Spleen (tissue), 7 donors: ENCODE data around the gene GBX2.

ENCODE experiments used
- POLR2A ChIP-seq, 3 donors: fragments of 450-650 bp; IDR thresholded peaks; one replicate each; pipeline ENCODE4 v1.5.1; 2017; ENCODE audit warnings: antibody characterized with exemption in 3 of 3, mild to moderate bottlenecking in 1 of 3
- POLR2AphosphoS5 ChIP-seq, 3 donors: sonication (generic); formaldehyde crosslinking; IDR thresholded peaks; one replicate each; pipeline ENCODE4 v1.5.1; 2017; ENCODE audit warnings: antibody characterized with exemption in 3 of 3
- TF ChIP-seq, protein P1 (sequence below), 11 experiments: fragments of 200-600 bp in 7 of 11; fragments of 450-650 bp in 4 of 11; sonication (generic) in 4 of 11; IDR thresholded peaks in 8 of 11; conservative IDR thresholded peaks in 3 of 11; 1 replicate in 7 of 11; 2 replicates in 4 of 11; pipeline versions ENCODE4 v1.4.0 to v1.8.0; 2016 to 2021; ENCODE audit warnings: antibody characterized with exemption in 11 of 11, inconsistent platforms in 4 of 11, mild to moderate bottlenecking in 1 of 11
- donor health status: DM: no; HTN: no; CAD: no; lungs with moderate emphysema.
- donor health status: DM: no; HTN: no; CAD: no.
- donor health status: DM: no; HTN: no; CAD: no.

GRCh38 chr2:236180076-236180816 is 12.1 kb upstream of the GBX2 start:
- TF ChIP-seq, protein P1, sequence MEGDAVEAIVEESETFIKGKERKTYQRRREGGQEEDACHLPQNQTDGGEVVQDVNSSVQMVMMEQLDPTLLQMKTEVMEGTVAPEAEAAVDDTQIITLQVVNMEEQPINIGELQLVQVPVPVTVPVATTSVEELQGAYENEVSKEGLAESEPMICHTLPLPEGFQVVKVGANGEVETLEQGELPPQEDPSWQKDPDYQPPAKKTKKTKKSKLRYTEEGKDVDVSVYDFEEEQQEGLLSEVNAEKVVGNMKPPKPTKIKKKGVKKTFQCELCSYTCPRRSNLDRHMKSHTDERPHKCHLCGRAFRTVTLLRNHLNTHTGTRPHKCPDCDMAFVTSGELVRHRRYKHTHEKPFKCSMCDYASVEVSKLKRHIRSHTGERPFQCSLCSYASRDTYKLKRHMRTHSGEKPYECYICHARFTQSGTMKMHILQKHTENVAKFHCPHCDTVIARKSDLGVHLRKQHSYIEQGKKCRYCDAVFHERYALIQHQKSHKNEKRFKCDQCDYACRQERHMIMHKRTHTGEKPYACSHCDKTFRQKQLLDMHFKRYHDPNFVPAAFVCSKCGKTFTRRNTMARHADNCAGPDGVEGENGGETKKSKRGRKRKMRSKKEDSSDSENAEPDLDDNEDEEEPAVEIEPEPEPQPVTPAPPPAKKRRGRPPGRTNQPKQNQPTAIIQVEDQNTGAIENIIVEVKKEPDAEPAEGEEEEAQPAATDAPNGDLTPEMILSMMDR (IDR thresholded peaks at IDR 0.05 in 8 of 11, conservative IDR thresholded peaks at IDR 0.05 in 3 of 11), result no peak
- TF ChIP-seq POLR2AphosphoS5 (IDR thresholded peaks at IDR 0.05) (no peak), POLR2A (IDR thresholded peaks at IDR 0.05) (no peak)
